Measurements from ENCODE around the gene MBLAC1.

MBLAC1 gene

GRCh38 chr7:100090527-100091410 lies 36.0 kb upstream of the MBLAC1 start:
- Histone ChIP-seq H3K79me2 (ENCODE audit: low read length) (peaks cover 12% of the 10 kb centered on the region), H4K20me1 (ENCODE audit: insufficient read depth, low read length) (peaks cover 12% of the 10 kb centered on the region), H3K9ac (ENCODE audit: low read length) (no peak overlapping the region), H3K4me1 (ENCODE audit: low read length) (peaks cover 11% of the 10 kb centered on the region), H3K9me3 (ENCODE audit: insufficient read depth, low read length) (no peaks in the 10 kb centered on the region), H3K27ac (ENCODE audit: low read length) (no peak overlapping the region), H3K36me3 (replicated peaks; ENCODE audit: low read depth, low read length) (peaks cover 50% of the 10 kb centered on the region), H3K27me3 (ENCODE audit: low read depth, low read length) (peaks cover under 1% of the 10 kb centered on the region; the same call in 1 of the 2 replicates), H3K4me3 (ENCODE audit: low read length) (no peak overlapping the region), H3K4me2 (ENCODE audit: low read length) (no peak overlapping the region), H2AFZ (ENCODE audit: low read depth, low read length) (no peak overlapping the region)
- TF ChIP-seq EZH2phosphoT487 (IDR thresholded peaks at IDR 0.05; ENCODE audit: low read depth) = no peak
- TF ChIP-seq CTCF (IDR thresholded peaks at IDR 0.05; ENCODE audit: low read depth, low read length) = no peak

GRCh38 chr7:100091411-100092181 lies 35.2 kb upstream of the MBLAC1 start:
- Histone ChIP-seq H3K9me3 (ENCODE audit: insufficient read depth, low read length) (no peaks in the 10 kb centered on the region), H4K20me1 (ENCODE audit: insufficient read depth, low read length) (peaks cover 16% of the 10 kb centered on the region), H2AFZ (ENCODE audit: low read depth, low read length) (no peak overlapping the region), H3K36me3 (replicated peaks; ENCODE audit: low read depth, low read length) (peaks cover 55% of the 10 kb centered on the region), H3K4me2 (ENCODE audit: low read length) (no peak overlapping the region), H3K27ac (ENCODE audit: low read length) (no peak overlapping the region), H3K9ac (ENCODE audit: low read length) (no peak overlapping the region), H3K79me2 (ENCODE audit: low read length) (peaks cover 17% of the 10 kb centered on the region), H3K4me1 (ENCODE audit: low read length) (peaks cover 11% of the 10 kb centered on the region), H3K4me3 (ENCODE audit: low read length) (no peak overlapping the region), H3K27me3 (ENCODE audit: low read depth, low read length) (no peaks in the 10 kb centered on the region)
- TF ChIP-seq CTCF (IDR thresholded peaks at IDR 0.05; ENCODE audit: low read depth, low read length) = no peak
- no peak for TF ChIP-seq EZH2phosphoT487 (IDR thresholded peaks at IDR 0.05; ENCODE audit: low read depth)

- no peak overlapping the region for H2AFZ ChIP-seq (ENCODE audit: low read depth, low read length)
- peaks cover 67% of the 10 kb centered on the region for H3K36me3 ChIP-seq (replicated peaks; ENCODE audit: low read depth, low read length)
- no peak for TF ChIP-seq CTCF (IDR thresholded peaks at IDR 0.05; ENCODE audit: low read depth, low read length)
- TF ChIP-seq EZH2phosphoT487 (IDR thresholded peaks at IDR 0.05; ENCODE audit: low read depth) = no peak
- no peaks in the 10 kb centered on the region for H3K9me3 ChIP-seq (ENCODE audit: insufficient read depth, low read length)
- H3K27me3 ChIP-seq (ENCODE audit: low read depth, low read length) = no peaks in the 10 kb centered on the region
- H3K4me1 ChIP-seq (ENCODE audit: low read length) = peaks cover 11% of the 10 kb centered on the region
- H3K27ac ChIP-seq (ENCODE audit: low read length) = no peak overlapping the region
- H4K20me1 ChIP-seq (ENCODE audit: insufficient read depth, low read length) = peaks cover 21% of the 10 kb centered on the region
- no peak overlapping the region for H3K4me3 ChIP-seq (ENCODE audit: low read length)
- H3K4me2 ChIP-seq (ENCODE audit: low read length) = no peak overlapping the region
- no peak overlapping the region for H3K9ac ChIP-seq (ENCODE audit: low read length)
- H3K79me2 ChIP-seq (ENCODE audit: low read length) = peaks cover 28% of the 10 kb centered on the region
These were observed 33.7 kb upstream of the MBLAC1 start for GRCh38 chr7:100093054-100093453.

- TF ChIP-seq CTCF (IDR thresholded peaks at IDR 0.05; ENCODE audit: low read depth, low read length) (no peak), EZH2phosphoT487 (IDR thresholded peaks at IDR 0.05; ENCODE audit: low read depth) (no peak)
- peaks cover 7% of the 10 kb centered on the region for H3K4me1 ChIP-seq (ENCODE audit: low read length)
- H3K79me2 ChIP-seq (ENCODE audit: low read length) = peaks cover 33% of the 10 kb centered on the region
- H3K36me3 ChIP-seq (replicated peaks; ENCODE audit: low read depth, low read length) = peaks cover 71% of the 10 kb centered on the region
- H4K20me1 ChIP-seq (ENCODE audit: insufficient read depth, low read length) = peaks cover 25% of the 10 kb centered on the region
- no peak overlapping the region for H3K4me3 ChIP-seq (ENCODE audit: low read length)
- H3K27me3 ChIP-seq (ENCODE audit: low read depth, low read length) = no peaks in the 10 kb centered on the region
- H2AFZ ChIP-seq (ENCODE audit: low read depth, low read length) = no peak overlapping the region
- no peak overlapping the region for H3K9ac ChIP-seq (ENCODE audit: low read length)
- H3K9me3 ChIP-seq (ENCODE audit: insufficient read depth, low read length) = no peaks in the 10 kb centered on the region
- no peak overlapping the region for H3K27ac ChIP-seq (ENCODE audit: low read length)
- H3K4me2 ChIP-seq (ENCODE audit: low read length) = no peak overlapping the region
These were observed 33.3 kb upstream of the MBLAC1 start for GRCh38 chr7:100093498-100093897.
